HCT116 (cell line): ENCODE results near the gene GAB2. TPM values are rescaled to one million over a fixed set of nuclear protein-coding genes. Genes with fewer than 3 reads are reported as not detected.

Experiments used
- ATAC-seq: fragments of 200-7000 bp; cut with Tn5 transposase; 2 replicates; pipeline ENCODE4 v1.9.1; 2020; ENCODE audit warnings: mild to moderate bottlenecking, moderate library complexity
- BruUV-seq: library from RNA; stranded (reverse); fragments of 400-500 nt; replicated peaks from 2 replicates; lab custom pipeline; 2021; lab: Mats Ljungman, UMichigan
- CTCF ChIA-PET: fragments of 300-600 bp; sonication (Branson Sonifier 250); formaldehyde crosslinking; loops from one replicate; lab custom pipeline; 2021; ENCODE audit warnings: antibody characterized with exemption; lab: Charles Lee
- POLR2A ChIA-PET: fragments of 300-600, 350-600 bp; sonication (Branson Sonifier 250); formaldehyde crosslinking; loops from one replicate; lab custom pipeline; 2021; ENCODE audit warnings: antibody characterized with exemption; lab: Charles Lee
- RAD21 ChIA-PET, 2 experiments: fragments of 300-600 bp; sonication (Branson Sonifier 250); formaldehyde crosslinking; loops; one replicate each; lab custom pipeline; 2023; ENCODE audit warnings: low total read pairs in 2 of 2; ENCODE audit not compliant: uncharacterized antibody in 2 of 2, unreplicated experiment in 2 of 2, low non-redundant PET in 1 of 2; lab: Charles Lee
- DNase-seq: peaks from one replicate; pipeline ENCODE4 v3.0.0-alpha.2; 2010; ENCODE audit warnings: low read depth, low spot score
- H2AFZ ChIP-seq: fragments of 200-600 bp; shearing (Covaris generic), sonication (generic); 2 replicates; pipeline ENCODE4 v1.6.1; 2017; ENCODE audit warnings: low read depth, mixed run types, mixed read lengths, antibody characterized with exemption, low read length; ENCODE audit not compliant: poor library complexity, severe bottlenecking
- H3K27ac ChIP-seq: 2 replicates; pipeline ENCODE4 v1.5.1; 2012; ENCODE audit warnings: low read depth, low read length
- H3K27me3 ChIP-seq: fragments of 200-600 bp; sonication (generic); 2 replicates; pipeline ENCODE4 v1.6.1; 2016; ENCODE audit warnings: mixed run types, low read length, mixed read lengths; ENCODE audit not compliant: insufficient read depth
- H3K36me3 ChIP-seq, 2 experiments: fragments of 200-500 bp in 1 of 2; fragments of 200-600 bp in 1 of 2; sonication (Bioruptor generic) in 1 of 2; sonication (generic) in 1 of 2; 2 replicates each; pipeline versions ENCODE4 v1.5.1 to v1.6.1; 2014 to 2016; ENCODE audit warnings: low read length in 2 of 2, inconsistent platforms in 1 of 2, mixed read lengths in 1 of 2, mixed run types in 1 of 2; ENCODE audit not compliant: insufficient read depth in 2 of 2, control insufficient read depth in 1 of 2
- H3K4me1 ChIP-seq, 2 experiments: fragments of 200-600 bp in 1 of 2; sonication (generic) in 1 of 2; 2 replicates each; pipeline versions ENCODE4 v1.5.1 to v1.6.1; 2012 to 2017; ENCODE audit warnings: low read length in 2 of 2, inconsistent platforms in 1 of 2, mild to moderate bottlenecking in 1 of 2, mixed read lengths in 1 of 2, mixed run types in 1 of 2, moderate library complexity in 1 of 2; ENCODE audit not compliant: insufficient read depth in 2 of 2, control insufficient read depth in 1 of 2
- H3K4me2 ChIP-seq: fragments of 200-600 bp; sonication (generic); 2 replicates; pipeline ENCODE4 v1.6.1; 2017; ENCODE audit warnings: mixed run types, low read length, mixed read lengths
- H3K4me3 ChIP-seq, 2 experiments: fragments of 200-600 bp in 1 of 2; sonication (generic) in 1 of 2; replicated peaks in 1 of 2; 2 replicates each; pipeline ENCODE4 v1.5.1; 2011 to 2016; ENCODE audit warnings: low read length in 2 of 2, control low read depth in 1 of 2, low read depth in 1 of 2, mild to moderate bottlenecking in 1 of 2, mixed read lengths in 1 of 2, mixed run types in 1 of 2
- H3K79me2 ChIP-seq: fragments of 200-600 bp; sonication (generic); 2 replicates; pipeline ENCODE4 v1.6.1; 2017; ENCODE audit warnings: mild to moderate bottlenecking, mixed run types, low read length, moderate library complexity, mixed read lengths; ENCODE audit not compliant: insufficient read depth
- H3K9ac ChIP-seq: fragments of 200-600 bp; sonication (generic); 2 replicates; pipeline ENCODE4 v1.6.1; 2016; ENCODE audit warnings: low read length, mixed read lengths
- H3K9me2 ChIP-seq: fragments of 200-600 bp; sonication (generic), shearing (Covaris generic); 2 replicates; pipeline ENCODE4 v1.6.1; 2017; ENCODE audit warnings: mixed run types, mild to moderate bottlenecking, moderate library complexity; ENCODE audit not compliant: insufficient read depth
- H3K9me3 ChIP-seq, 2 experiments: fragments of 200-500 bp in 1 of 2; fragments of 200-600 bp in 1 of 2; sonication (Bioruptor generic) in 1 of 2; sonication (generic) in 1 of 2; 2 replicates each; pipeline ENCODE4 v1.6.1; 2014 to 2017; ENCODE audit warnings: low read length in 2 of 2, mixed read lengths in 2 of 2, inconsistent platforms in 1 of 2, low read depth in 1 of 2, mild to moderate bottlenecking in 1 of 2, mixed run types in 1 of 2, moderate library complexity in 1 of 2; ENCODE audit not compliant: control insufficient read depth in 1 of 2, insufficient read depth in 1 of 2
- H4K20me1 ChIP-seq: fragments of 200-600 bp; sonication (generic), shearing (Covaris generic); 2 replicates; pipeline ENCODE4 v1.6.1; 2017; ENCODE audit warnings: mixed run types, mild to moderate bottlenecking, moderate library complexity; ENCODE audit not compliant: insufficient read depth
- EGR1 ChIP-seq: IDR thresholded peaks from 2 replicates; pipeline ENCODE4 v1.6.1; 2012; ENCODE audit warnings: low read depth
- ELF1 ChIP-seq: IDR thresholded peaks from 2 replicates; pipeline ENCODE4 v1.6.1; 2012; ENCODE audit warnings: low read depth, borderline replicate concordance
- FOSL1 ChIP-seq: IDR thresholded peaks from 2 replicates; pipeline ENCODE4 v1.6.1; 2012; ENCODE audit warnings: low read depth
- POLR2A ChIP-seq: IDR thresholded peaks from 2 replicates; pipeline ENCODE4 v1.7.0; 2011; ENCODE audit warnings: borderline replicate concordance; ENCODE audit not compliant: insufficient read depth, insufficient read length; ENCODE audit errors: extremely low read depth
- POLR2AphosphoS5 ChIP-seq: IDR thresholded peaks from 2 replicates; pipeline ENCODE4 v1.6.1; 2011; ENCODE audit warnings: mild to moderate bottlenecking, low read depth, low read length, moderate library complexity
- RAD21 ChIP-seq: IDR thresholded peaks from 2 replicates; pipeline ENCODE4 v1.6.1; 2012; ENCODE audit warnings: low read depth, mild to moderate bottlenecking
- SIN3A ChIP-seq: IDR thresholded peaks from 2 replicates; pipeline ENCODE4 v1.6.1; 2012; ENCODE audit warnings: low read depth
- TCF7L2 ChIP-seq: IDR thresholded peaks from 2 replicates; pipeline ENCODE4 v1.7.0; 2011; ENCODE audit warnings: borderline replicate concordance, inconsistent platforms; ENCODE audit not compliant: insufficient read depth, insufficient read length; ENCODE audit errors: extremely low read depth
- ZFX ChIP-seq: fragments of 450-650 bp; IDR thresholded peaks from 2 replicates; pipeline ENCODE4 v1.6.1; 2017
- ZNF274 ChIP-seq: fragments of 200-500 bp; sonication (Bioruptor generic); IDR thresholded peaks from 2 replicates; pipeline ENCODE4 v1.6.1; 2014; ENCODE audit warnings: mild to moderate bottlenecking, low read depth, low read length, inconsistent platforms
- intact Hi-C: fragments of 100-400 bp; cut with micrococcal nuclease; formaldehyde crosslinking; loops from 2 replicates; pipeline ENCODE4 v1.10.0; 2022
- total RNA-seq: library from RNA; stranded (reverse); gene quantifications from one replicate; pipeline ENCODE4 v1.2.1, GENCODE V29; 2021; ENCODE audit not compliant: unreplicated experiment
- TF ChIP-seq, protein P1 (sequence below): IDR thresholded peaks from 2 replicates; pipeline ENCODE4 v1.6.1; 2012
- TF ChIP-seq, protein P2 (sequence below): IDR thresholded peaks from 2 replicates; pipeline ENCODE4 v1.6.1; 2011; ENCODE audit warnings: mild to moderate bottlenecking, low read length, moderate library complexity; ENCODE audit not compliant: insufficient replicate concordance; ENCODE audit errors: extremely low read depth
- TF ChIP-seq, protein P3 (sequence below): IDR thresholded peaks from 2 replicates; pipeline ENCODE4 v1.6.1; 2012

The GAB2 gene
- total RNA-seq, 1 experiment from 2014 or later = 1.9 TPM

DNA sequence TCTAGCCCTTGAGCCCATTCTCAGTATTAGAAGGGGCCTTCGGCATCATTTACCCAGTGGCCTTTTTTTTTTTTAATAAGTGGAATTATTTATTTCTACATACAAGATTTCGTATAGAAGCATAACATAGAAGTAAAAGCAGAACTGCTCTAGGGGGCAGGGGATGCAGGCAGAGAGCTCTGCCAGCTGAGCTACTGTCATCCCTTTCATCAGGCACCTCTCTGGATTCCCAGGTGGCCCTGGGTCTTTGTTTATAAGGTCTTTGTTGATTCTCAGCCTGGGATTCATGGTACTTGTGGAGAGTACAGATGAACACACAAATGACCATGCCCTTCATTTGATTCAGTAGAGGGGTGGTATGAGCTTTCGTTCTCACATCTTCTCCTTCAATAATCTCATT is 66.4 kb downstream of the GAB2 start:
- Histone ChIP-seq H3K4me2 (no peak overlapping the region), H3K9me3 (no peaks in the 10 kb centered on the region), H3K4me1 (no peaks in the 10 kb centered on the region), H3K79me2 (no peaks in the 10 kb centered on the region), H2AFZ (no peak overlapping the region), H4K20me1 (no peaks in the 10 kb centered on the region), H3K4me3 (no peak overlapping the region), H3K9me2 (no peaks in the 10 kb centered on the region), H3K27me3 (no peaks in the 10 kb centered on the region), H3K36me3 (no peaks in the 10 kb centered on the region), H3K9ac (no peak overlapping the region), H3K27ac (no peak overlapping the region)
- TF ChIP-seq ELF1 (no peak), POLR2AphosphoS5 (no peak), TCF7L2 (no peak), RAD21 (no peak), SIN3A (no peak), POLR2A (no peak), FOSL1 (no peak), ZNF274 (no peak)
- TF ChIP-seq, protein P1, sequence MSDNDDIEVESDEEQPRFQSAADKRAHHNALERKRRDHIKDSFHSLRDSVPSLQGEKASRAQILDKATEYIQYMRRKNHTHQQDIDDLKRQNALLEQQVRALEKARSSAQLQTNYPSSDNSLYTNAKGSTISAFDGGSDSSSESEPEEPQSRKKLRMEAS = no peak
- no TSS peak for BruUV-seq
- RAD21 ChIA-PET = no interaction called here
- DNase-seq (no peak), ATAC-seq (no peak)
- POLR2A ChIA-PET = interaction anchor here (0.7 kb wide), 1 partner anchor 233 kb away, joined by 3 read pairs; no protein-coding TSS in a partner anchor
- intact Hi-C loops = no loop called here
- CTCF ChIA-PET = no interaction called here

DNA sequence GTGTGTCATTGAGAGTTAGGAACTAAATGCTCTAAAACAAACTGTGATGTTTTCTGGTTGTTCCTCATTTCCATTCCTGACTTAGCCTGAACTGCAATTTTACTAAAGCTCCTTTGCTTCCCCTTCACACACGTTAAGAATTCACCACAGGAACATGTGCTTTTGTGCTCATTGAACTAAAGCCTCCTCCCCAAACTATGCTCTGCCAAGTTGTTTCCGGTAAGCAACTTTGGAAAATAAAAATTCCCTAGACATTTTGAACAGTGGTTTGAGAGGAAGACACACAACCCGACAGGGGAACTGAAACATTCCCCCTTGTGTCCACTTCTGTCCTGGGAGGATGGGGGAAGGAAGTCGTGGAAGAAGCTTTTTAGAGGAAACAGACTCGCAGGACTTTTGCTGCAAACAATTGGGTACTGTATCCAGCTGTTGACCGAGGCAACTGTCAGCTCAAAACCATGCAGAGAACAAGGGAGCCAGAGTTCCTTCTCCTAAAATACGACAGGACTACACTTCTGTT is 66.9 kb downstream of the GAB2 start:
- BruUV-seq = no TSS peak
- Histone ChIP-seq H3K27ac (no peak overlapping the region), H3K9me3 (no peaks in the 10 kb centered on the region), H3K79me2 (no peaks in the 10 kb centered on the region), H3K36me3 (no peaks in the 10 kb centered on the region), H3K9me2 (no peaks in the 10 kb centered on the region), H3K4me2 (no peak overlapping the region), H3K4me3 (no peak overlapping the region), H4K20me1 (no peaks in the 10 kb centered on the region), H3K9ac (no peak overlapping the region), H2AFZ (no peak overlapping the region), H3K4me1 (no peaks in the 10 kb centered on the region), H3K27me3 (no peaks in the 10 kb centered on the region)
- POLR2A ChIA-PET = interaction anchor here (0.7 kb wide), 1 partner anchor 233 kb away, joined by 3 read pairs; no protein-coding TSS in a partner anchor
- intact Hi-C loops = no loop called here
- CTCF ChIA-PET = no interaction called here
- ATAC-seq (no peak), DNase-seq (no peak)
- RAD21 ChIA-PET = no interaction called here
- TF ChIP-seq, protein P2, sequence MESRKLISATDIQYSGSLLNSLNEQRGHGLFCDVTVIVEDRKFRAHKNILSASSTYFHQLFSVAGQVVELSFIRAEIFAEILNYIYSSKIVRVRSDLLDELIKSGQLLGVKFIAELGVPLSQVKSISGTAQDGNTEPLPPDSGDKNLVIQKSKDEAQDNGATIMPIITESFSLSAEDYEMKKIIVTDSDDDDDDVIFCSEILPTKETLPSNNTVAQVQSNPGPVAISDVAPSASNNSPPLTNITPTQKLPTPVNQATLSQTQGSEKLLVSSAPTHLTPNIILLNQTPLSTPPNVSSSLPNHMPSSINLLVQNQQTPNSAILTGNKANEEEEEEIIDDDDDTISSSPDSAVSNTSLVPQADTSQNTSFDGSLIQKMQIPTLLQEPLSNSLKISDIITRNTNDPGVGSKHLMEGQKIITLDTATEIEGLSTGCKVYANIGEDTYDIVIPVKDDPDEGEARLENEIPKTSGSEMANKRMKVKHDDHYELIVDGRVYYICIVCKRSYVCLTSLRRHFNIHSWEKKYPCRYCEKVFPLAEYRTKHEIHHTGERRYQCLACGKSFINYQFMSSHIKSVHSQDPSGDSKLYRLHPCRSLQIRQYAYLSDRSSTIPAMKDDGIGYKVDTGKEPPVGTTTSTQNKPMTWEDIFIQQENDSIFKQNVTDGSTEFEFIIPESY = no peak
- TF ChIP-seq ZFX = no peak
- no peak for TF ChIP-seq ELF1
- TF ChIP-seq ZNF274 = no peak
- TF ChIP-seq SIN3A = no peak
- TF ChIP-seq POLR2A = no peak
- TF ChIP-seq EGR1 = no peak
- TF ChIP-seq, protein P3, sequence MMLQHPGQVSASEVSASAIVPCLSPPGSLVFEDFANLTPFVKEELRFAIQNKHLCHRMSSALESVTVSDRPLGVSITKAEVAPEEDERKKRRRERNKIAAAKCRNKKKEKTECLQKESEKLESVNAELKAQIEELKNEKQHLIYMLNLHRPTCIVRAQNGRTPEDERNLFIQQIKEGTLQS = no peak
